Stimulated activated CD4-positive, alpha-beta T cell treated with anti-CD3 and anti-CD28 coated beads, TNF-alpha, amount 100 ng/mL, for 48 hours (primary cell): ENCODE measurements around the gene TNFRSF19.
"Not testable (repeated sequence)": the region's sequence is repeated elsewhere in the genome, so short reads cannot be mapped to it uniquely, and the experiment has no call there.

ENCODE experiments used
- DNase-seq, 3 donors: peaks; one replicate each; pipeline ENCODE4 v3.0.0-alpha.2; 2020; ENCODE audit warnings: low read depth in 3 of 3

Gene TNFRSF19, protein sequence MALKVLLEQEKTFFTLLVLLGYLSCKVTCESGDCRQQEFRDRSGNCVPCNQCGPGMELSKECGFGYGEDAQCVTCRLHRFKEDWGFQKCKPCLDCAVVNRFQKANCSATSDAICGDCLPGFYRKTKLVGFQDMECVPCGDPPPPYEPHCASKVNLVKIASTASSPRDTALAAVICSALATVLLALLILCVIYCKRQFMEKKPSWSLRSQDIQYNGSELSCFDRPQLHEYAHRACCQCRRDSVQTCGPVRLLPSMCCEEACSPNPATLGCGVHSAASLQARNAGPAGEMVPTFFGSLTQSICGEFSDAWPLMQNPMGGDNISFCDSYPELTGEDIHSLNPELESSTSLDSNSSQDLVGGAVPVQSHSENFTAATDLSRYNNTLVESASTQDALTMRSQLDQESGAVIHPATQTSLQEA

DNA sequence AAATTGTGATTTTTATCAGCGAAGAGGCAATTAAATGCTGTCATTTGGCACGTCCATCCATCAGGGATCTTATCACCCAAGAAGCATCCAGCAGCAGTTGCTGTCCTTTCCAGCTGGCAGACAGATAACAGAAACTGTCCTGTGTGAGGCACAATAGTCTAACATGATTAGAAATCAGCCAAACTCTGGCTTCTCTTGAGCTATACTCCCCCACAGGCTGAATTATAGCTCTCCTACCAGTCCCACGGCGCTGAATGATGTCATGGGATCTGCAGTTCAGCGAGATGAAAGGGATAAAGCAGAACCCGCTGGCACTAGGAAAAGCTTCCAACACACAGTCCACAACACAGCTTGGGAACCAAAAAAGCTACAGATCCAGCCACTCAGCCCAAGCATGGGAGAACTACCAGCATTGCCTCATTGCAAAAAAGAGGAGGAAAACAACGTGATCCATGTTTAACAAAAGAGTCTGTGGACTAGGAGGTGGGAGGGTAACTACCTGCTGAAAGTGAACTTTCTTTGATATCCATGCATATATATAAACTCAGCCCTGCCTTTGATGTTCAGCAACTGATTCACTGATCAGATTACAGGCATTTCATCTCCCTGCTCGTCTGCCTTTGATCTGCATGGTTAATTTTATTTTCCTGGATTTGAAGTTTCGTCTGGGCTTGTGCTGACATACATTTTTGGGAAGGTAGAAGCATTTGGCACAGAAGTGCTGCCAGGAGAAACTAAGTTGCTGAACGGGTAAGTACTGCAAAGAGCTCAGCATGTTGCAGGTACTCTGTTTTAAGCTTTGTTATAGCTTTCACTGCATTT is at the start of gene TNFRSF19:
Gene TNFRSF19, plus strand, starts transcription at position 314 of the 822 bp plus-strand sequence. CDS start 19,772 bp downstream, outside the sequence.
- DNase-seq = no peak

DNA sequence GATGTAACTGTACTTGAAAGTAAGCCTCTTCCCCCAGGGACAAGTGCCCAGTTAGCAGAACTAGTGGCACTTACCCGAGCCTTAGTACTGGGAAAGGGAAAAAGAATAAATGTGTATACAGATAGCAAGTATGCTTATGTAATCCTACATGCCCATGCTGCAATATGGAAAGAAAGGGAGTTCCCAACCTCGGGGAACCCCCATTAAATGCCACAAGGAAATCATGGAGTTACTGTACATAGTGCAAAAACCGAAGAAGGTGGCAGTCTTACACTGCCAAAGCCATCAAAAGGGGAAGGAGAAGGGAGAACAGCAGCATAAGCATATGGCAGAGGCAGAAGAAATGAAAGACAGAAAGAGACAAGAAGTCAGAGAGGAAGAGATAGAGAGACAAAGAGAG is 40.3 kb upstream of the TNFRSF19 start:
- not testable (repeated sequence) for DNase-seq

DNA sequence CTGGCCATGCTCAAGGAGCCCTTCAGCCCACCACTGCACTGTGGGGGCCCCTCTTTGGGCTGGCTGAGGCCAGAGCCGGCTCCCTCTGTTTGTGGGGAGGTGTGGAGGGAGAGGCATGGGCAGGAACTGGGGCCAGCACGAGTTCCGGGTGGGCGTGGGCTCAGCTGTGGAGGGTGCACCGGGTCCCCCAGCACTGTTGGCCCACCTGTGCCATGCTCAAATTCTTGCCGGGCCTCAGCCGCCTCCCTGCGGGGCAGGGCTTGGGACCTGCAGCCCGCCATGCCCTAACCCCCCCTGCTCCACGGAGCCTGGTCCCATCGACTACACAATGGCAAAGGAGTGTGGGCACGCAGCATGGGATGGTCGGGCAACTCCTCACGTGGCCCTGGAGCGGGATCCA is 38.8 kb upstream of the TNFRSF19 start:
- no peak for DNase-seq

DNA sequence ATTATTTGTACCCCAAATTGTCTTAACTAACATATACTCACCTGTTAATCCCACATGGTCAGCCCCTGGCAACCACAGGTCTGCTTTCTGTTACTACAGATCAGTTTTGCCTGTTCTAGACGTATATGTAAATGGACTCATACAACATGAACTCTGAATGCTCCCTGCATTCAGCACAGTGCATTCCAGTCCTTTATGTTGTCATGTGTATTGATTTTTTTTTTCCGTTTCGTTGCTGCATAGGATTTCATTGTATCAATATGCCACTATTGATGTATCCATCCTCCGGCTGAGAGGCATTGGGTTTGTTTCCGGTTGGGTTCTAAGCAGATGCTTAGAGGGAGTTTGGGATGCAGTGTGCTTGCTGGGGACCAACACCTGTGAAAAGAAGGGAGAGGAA is 36.1 kb upstream of the TNFRSF19 start:
- no peak for DNase-seq

DNA sequence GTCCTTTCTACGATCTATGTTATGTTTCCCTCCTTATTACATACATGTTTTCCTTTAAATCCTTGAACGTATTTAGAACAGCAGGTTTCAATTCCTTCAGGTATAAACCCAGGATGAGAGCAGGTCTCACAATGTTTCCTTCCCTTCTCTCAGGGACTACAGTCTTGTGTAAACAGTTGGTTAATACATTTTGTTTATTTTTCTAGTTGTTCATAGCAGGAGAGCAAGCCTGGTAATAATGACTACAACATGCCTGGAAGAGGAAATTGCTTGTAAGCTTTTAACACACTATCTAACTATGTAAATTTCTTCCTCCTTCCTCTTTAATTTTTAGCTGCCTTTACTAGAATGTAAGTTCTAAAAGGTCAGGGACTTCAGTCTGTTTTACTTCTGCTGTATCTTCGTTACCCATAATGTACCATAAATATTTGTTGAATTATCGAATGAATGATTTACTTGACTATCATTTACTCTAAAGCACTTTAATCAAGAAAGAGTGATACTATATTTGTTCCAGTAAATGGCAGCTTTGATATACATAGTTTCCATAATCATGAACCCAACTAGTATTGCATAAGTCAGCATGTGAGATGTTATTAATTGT is 28.9 kb upstream of the TNFRSF19 start:
- no peak for DNase-seq

DNA sequence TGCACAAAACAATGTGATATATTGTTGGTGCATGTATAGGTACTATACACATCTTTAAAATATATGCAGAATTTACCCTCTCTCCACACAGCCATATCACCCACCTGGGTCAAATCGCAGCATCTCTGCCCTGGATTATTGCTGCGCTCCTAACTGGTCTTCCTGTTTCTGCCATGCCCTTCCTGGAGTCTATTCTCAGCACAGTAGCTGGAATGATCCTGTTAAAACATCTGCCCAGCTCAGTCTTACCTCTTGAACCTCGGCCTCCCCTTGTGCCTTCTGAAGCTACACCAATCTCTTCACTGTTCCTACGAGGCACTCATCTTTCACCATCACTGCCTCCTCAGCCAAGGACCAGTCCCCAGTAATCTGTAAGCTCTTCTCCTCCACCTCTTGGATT is 25.5 kb upstream of the TNFRSF19 start:
- DNase-seq = no peak

DNA sequence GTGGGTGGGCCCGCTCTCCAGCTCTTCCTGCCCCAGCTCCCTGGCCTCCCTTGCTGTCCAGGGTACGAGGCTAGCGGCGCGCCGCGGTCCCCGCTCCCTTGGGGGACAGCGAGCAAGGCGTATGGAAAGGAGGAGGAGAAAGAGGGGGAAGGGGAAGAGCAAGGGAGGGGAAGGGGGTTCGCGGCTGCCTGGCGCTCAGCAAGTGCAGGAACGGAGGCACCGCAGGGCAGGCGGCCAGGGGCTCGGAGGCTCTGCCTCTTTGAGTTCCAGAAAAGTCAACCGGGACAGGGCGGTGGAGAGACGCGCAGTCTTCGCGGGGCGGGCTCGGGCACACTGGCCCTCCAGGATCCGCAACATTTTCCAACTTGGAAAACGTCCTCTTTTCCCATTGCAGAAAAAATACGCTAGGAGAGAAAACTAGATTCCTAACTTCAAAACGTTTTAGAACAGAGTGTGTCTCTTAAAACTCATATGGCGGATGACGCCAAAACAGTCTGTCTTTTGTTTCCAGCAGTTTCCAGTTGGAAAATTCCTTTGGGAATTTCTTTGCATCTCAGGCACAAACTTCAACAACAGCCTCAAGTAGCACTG is 23.1 kb upstream of the TNFRSF19 start:
- DNase-seq = no peak

DNA sequence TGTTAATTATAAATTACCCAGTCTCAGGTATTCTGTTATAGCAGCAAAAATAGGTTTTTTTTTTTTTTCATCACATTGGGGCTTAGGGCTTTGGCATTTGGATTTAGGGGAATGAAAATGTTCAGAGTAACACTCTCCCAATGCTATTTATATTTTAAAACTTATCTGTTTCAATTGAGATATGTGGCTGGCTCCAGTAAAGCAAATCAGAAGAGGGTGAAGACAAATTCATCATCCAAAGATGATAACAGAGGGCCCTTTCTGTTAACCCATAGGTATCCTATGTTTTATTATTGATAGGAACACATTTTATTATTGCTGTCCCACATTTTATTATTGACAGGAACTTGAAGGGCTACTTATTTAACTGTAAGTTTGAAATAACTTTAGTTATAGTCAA is 20.5 kb upstream of the TNFRSF19 start:
- no peak for DNase-seq

DNA sequence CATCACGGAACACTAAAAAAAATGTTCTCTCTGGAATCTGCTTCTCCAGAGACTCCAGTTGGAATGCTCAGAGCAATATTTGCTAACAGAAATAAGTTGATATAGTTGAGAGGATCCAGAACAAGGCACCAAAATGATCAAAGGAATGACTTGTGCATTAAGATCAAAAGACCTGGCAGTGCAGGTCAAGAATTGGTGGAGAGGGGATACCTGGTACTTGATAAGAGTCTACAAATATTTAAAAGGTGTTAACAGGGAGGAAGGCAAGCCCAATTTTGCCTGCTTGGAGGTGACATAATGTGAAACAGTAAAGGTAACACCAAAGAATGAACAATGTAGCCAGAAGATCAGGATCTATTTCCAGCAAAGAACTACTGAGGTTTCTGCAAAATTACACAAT is 20.0 kb upstream of the TNFRSF19 start:
- DNase-seq = no peak

DNA sequence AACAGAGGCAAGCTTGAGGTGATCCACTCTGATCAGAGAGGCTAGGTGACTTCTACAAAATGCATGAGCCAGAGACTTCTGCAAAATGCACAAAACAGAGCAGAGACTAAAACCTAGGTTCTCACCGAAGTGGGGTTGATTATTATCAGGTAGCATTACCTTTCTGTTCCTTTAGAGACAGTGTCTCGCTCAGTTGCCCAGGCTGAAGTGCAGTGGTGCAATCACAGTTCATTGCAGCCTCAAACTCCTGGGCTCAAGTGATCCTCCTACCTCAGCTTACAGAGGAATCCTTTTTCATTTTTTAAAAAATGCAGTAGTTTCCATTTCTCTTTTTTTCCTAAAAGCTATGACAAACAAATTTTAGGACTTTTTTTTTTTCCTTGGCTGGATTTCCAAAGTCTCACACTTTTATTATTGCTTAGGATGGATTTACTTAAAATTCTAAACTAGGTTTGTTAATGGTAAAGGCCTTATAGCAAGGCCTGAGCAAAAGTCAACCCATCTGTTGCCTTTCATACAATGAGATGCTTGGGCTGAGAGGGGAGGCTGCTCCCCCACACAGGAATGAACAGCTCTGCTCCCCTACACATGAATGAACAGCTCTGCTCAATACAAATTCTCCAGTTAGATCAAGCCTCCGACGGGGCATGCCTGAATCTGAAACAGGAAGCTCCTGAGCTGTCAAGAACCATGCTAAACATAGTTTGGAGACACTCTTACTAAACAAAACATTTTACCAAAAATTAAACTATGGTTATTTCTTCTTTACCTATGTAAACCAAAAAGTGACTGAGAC is 18.8 kb upstream of the TNFRSF19 start:
- no peak for DNase-seq

DNA sequence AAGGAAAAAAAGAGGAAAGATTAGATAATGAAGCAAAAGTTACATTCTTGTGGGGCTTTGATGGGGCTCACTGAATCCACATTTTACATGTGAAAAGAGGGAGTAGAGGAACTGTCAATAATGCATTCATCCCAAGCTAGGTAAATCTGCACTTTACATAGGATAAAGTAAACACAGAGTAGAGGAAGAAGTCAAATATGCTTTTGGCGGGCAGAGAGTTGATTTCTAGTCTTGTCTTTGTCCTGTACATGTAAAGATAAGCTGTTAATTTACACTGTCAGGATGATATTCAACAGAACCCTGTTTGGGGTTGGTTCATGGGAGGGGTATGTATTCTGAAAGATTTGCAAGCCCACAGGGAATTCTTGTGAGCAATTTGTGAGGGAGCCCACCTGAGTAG is 18.0 kb upstream of the TNFRSF19 start:
- no peak for DNase-seq

DNA sequence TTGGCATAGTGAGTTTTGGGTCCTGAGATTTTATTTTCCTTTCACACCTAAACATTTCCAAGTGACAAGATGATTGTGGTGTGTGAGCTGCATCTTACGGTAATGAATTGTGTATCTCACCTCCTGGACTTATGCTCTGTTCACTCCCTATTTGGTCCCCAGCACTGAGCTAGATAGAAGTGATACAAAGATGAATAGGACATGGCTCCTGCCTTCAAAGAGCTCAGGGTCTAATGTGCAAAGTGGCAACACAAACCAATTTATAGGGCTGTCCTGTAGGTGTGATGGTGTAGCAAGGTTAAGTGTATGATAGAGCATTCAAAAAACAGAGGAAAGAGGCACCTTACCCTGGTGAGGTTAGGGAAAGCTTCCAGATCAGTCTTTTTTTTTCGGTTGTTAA is 17.6 kb upstream of the TNFRSF19 start:
- DNase-seq = no peak

DNA sequence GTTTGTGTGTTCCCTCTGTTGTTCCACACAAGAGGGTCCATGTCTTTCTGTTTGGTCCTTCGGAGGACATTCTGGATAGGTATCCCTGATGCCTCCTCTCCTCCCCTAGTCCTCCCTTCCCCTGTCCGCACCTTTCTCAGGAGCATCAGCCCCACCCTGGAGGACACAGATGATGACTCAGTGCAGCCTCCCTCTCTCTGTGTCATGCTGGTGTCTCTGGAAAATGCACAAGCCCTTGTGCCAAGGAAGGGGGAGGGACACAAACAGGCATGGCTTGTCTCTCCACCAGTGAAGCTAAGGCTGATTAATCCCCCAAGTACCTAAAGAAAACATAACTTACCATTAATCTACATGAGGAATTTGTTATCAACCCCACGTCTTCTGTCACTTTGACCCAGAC is 16.2 kb upstream of the TNFRSF19 start:
- no peak for DNase-seq

DNA sequence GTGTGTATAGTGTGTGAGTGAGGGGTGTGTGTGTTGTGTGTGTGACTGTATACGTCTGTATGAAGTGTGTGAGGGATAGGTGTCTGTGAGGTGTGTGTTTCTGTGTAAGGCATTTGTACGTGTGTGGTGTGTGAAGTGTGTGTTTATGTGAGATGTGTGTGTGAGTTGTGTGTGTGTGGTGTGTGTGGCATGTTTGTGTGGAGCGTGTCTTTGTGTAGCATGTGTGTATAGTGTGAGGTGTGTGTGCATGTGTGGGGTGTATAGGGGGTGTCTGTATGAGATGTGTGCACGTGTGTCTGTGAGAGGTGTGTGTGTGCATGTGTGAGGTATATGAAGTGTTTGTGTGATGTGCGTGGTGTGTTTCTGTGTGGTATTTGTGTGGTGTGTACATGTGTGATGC is 13.2 kb upstream of the TNFRSF19 start:
- no peak for DNase-seq

DNA sequence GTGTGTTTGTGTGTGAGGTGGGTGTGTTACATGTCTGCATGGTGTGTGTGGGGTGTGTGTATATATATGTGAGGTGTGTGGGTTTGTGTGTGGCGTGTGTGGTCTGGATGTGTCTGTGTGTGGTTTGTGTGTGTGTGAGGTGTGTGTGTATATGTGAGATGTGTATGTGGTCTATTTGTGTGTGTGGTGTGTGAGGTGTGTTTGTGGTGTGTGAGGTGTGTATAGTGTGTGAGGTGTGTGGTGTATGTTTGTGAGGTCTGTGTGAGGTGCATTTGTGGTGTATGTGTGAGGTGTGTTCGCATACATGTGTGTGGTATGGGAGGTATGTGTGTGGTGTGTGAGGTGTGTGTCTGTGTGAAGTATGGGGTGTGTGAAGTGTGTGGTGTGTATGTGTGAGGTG is 12.5 kb upstream of the TNFRSF19 start:
- DNase-seq = no peak

DNA sequence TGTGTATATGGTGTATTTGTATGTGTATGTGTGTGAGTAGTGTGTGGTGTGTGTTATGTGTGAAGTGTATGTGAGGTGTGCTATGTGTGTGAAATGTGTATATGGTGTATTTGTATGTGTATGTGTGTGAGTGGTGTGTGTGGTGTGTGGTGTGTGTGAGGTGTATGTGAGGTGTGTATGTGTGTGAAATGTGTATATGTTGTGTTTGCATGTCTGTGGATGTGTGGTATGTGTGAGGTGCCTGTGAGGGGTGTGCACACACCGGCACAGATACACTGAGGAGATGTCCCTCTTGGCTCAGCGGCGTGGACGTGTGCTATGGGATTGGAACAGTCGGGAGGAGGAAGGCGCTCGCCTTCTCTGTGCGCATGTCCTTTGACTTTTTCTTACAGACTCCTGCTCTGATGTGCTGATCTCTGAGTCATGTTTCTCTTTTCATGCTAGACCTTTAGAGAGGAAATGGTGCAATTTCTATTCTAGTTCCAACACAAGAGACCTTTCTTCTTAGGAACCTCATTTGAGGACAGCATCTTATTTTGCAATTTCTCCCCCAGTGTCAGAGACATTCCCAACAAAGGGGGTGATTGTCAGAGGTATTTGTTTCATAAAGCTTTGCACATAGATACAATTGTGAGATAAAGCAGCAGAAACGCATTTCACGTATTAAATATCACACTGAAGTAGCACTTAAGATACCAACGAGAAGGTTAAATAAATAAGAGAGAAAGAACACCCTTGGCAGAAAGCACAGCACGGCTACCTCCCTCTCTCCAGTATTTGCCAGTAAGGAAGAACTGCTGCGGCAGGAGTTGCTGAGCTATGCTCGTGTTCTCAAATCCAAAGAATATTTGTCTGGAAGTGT is 11.3 kb upstream of the TNFRSF19 start:
- DNase-seq = no peak

DNA sequence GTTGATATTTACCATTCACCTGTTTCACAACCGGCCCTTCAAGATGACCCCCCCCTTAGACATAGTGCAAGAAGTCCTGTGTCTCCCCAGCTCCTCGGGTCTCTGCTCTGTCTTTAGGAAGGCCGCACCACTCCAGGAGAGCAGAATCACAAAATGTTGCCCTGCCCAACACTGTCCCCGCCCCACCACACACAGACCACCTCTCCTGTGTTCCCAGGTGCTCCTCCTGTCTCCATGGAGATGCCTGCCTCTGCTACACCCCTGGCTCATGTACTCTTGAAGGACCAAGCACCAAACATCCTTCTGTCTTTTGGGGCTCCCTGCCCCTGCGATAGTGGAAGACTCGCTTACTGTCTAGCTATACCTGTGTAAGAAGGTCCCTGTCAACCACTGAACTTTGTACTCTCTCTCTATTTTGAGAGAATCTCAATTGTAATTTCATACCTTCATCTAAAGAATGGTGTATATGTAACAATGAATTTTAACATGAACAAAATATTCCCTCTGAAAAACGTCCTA is 9.6 kb upstream of the TNFRSF19 start:
- no peak for DNase-seq

DNA sequence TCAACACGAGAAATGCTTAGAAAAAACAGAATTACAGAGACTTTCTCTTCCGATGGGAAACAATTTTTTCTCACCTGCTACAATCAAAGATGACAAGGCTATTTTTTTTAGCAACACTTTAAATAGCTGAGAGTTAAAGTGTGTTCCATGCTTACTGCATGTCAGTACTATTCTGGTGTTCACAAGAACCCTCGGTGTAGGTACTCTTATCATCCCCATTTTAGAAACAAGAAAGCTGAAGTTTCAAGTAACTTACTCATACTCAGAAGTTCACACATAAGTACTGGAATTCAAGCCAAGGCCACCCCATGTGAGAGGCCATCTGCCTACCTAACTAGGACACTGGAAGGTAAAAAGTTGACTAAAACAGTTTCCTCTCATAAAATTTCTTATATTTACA is 9.0 kb upstream of the TNFRSF19 start:
- DNase-seq = no peak

DNA sequence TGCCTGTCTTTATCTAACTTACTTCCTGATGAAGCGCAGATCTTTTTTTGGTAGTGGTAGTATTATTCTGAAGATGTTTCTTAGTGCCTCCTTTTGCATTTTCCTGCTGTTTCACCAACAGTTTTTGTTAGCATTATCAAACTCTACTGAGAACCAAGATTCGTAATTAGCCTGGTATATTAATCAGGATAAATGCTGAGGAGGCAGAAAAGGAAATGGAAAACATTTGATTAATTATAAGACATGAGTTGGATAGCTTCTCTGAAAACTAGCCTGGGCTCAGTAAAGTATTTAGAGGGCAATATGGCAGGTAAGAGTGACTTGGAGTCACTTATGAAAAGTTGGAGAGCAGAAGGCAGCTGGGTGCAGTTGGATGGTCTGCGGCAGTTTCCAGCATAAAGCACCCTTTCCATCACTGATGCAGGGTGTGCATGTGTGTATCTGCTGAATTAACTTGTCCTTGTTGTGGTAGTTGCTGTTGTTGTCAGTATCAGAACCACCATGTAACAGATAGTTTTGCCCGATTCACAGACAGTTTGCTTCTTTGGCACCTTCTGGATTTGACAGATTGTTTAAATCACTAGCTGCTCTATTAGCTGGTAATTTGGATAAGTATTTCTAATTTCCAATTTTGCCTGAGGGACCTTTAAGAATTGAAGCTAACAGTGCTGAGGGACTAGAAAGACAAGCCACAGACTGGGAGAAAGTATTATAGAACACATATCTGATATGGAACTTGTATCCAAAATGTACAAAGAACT is 6.9 kb upstream of the TNFRSF19 start:
- DNase-seq = no peak
